IMR-90 (cell line): ENCODE measurements around the gene SNTG2. TPM values are rescaled to one million over a fixed set of nuclear protein-coding genes. Genes with fewer than 3 reads are reported as not detected.

Source experiments
- ATAC-seq: fragments of 200-7000 bp; cut with Tn5 transposase; 2 replicates; pipeline ENCODE4 v1.9.1; 2020; ENCODE audit warnings: low read depth, mild to moderate bottlenecking, moderate library complexity
- BruUV-seq: library from RNA; stranded (reverse); fragments of 400-500 nt; replicated peaks from 2 replicates; lab custom pipeline; 2021; lab: Mats Ljungman, UMichigan
- CTCF ChIA-PET: fragments of 300-600 bp; formaldehyde crosslinking; extraction: SDS; loops from one replicate; lab custom pipeline; 2021; ENCODE audit warnings: antibody characterized with exemption; lab: Yijun Ruan, JAX
- POLR2A ChIA-PET: fragments of 300-600 bp; sonication (Branson Sonifier 250); formaldehyde crosslinking; loops from one replicate; lab custom pipeline; 2022; ENCODE audit warnings: antibody characterized with exemption; ENCODE audit not compliant: unreplicated experiment; lab: Charles Lee
- DNase-seq: peaks from one replicate; pipeline ENCODE4 v3.0.0; 2013
- H2AFZ ChIP-seq: replicated peaks from 2 replicates; pipeline ENCODE3; 2013; ENCODE audit warnings: low read length, mild to moderate bottlenecking; ENCODE audit not compliant: poor library complexity
- H2AK5ac ChIP-seq: 2 replicates; pipeline ENCODE4 v1.6.1; 2013; ENCODE audit warnings: low read depth, low read length, inconsistent platforms
- H2AK9ac ChIP-seq: replicated peaks from 2 replicates; pipeline ENCODE3; 2013; ENCODE audit warnings: mild to moderate bottlenecking, low read depth, low read length, moderate library complexity; ENCODE audit not compliant: poor library complexity
- H2BK120ac ChIP-seq: 2 replicates; pipeline ENCODE4 v1.6.1; 2013; ENCODE audit warnings: low read depth, low read length, inconsistent platforms
- H2BK15ac ChIP-seq: 3 replicates; pipeline ENCODE4 v1.6.1; 2013; ENCODE audit warnings: low read depth, low read length, inconsistent platforms
- H2BK20ac ChIP-seq: 2 replicates; pipeline ENCODE4 v1.6.1; 2013; ENCODE audit warnings: low read depth, mild to moderate bottlenecking, inconsistent platforms, low read length, moderate library complexity
- H2BK5ac ChIP-seq: 2 replicates; pipeline ENCODE4 v1.6.1; 2013; ENCODE audit warnings: mild to moderate bottlenecking, low read depth, low read length, inconsistent platforms; ENCODE audit not compliant: poor library complexity, severe bottlenecking
- H3K14ac ChIP-seq: replicated peaks from 2 replicates; pipeline ENCODE4 v1.6.1; 2013; ENCODE audit warnings: low read depth, low read length, inconsistent platforms
- H3K18ac ChIP-seq: 2 replicates; pipeline ENCODE4 v1.6.1; 2013; ENCODE audit warnings: low read depth, low read length, control low read depth
- H3K23ac ChIP-seq: 2 replicates; pipeline ENCODE4 v1.6.1; 2013; ENCODE audit warnings: low read depth, low read length, inconsistent platforms
- H3K27ac ChIP-seq: 2 replicates; pipeline ENCODE4 v1.5.1; 2013; ENCODE audit warnings: mild to moderate bottlenecking, control low read depth, low read length; ENCODE audit not compliant: insufficient read depth
- H3K27me3 ChIP-seq: 2 replicates; pipeline ENCODE4 v1.6.1; 2013; ENCODE audit warnings: low read length; ENCODE audit not compliant: control insufficient read depth, insufficient read depth
- H3K36me3 ChIP-seq: 2 replicates; pipeline ENCODE4 v1.6.1; 2013; ENCODE audit warnings: low read length, mixed read lengths; ENCODE audit not compliant: control insufficient read depth, insufficient read depth
- H3K4ac ChIP-seq: 2 replicates; pipeline ENCODE4 v1.6.1; 2013; ENCODE audit warnings: low read depth, low read length, inconsistent platforms
- H3K4me1 ChIP-seq: 2 replicates; pipeline ENCODE4 v1.6.1; 2013; ENCODE audit warnings: low read length, mixed read lengths; ENCODE audit not compliant: control insufficient read depth, insufficient read depth
- H3K4me2 ChIP-seq: 2 replicates; pipeline ENCODE4 v1.6.1; 2013; ENCODE audit warnings: low read depth, mild to moderate bottlenecking, control low read depth, low read length, moderate library complexity
- H3K4me3 ChIP-seq: 2 replicates; pipeline ENCODE4 v1.5.1; 2013; ENCODE audit warnings: low read depth, mild to moderate bottlenecking, control low read depth, low read length, moderate library complexity; ENCODE audit not compliant: insufficient read depth
- H3K56ac ChIP-seq: 2 replicates; pipeline ENCODE4 v1.6.1; 2013; ENCODE audit warnings: low read length, inconsistent platforms; ENCODE audit not compliant: insufficient read depth; ENCODE audit errors: extremely low read depth
- H3K79me1 ChIP-seq, 2 experiments: 2 replicates each; pipeline ENCODE4 v1.6.1; 2013; ENCODE audit warnings: low read length in 2 of 2, inconsistent platforms in 1 of 2, low read depth in 1 of 2
- H3K9ac ChIP-seq: 2 replicates; pipeline ENCODE4 v1.6.1; 2013; ENCODE audit warnings: low read depth, low read length, control low read depth
- H3K9me1 ChIP-seq: 2 replicates; pipeline ENCODE4 v1.6.1; 2013; ENCODE audit warnings: low read length, inconsistent platforms; ENCODE audit not compliant: insufficient read depth
- H3K9me3 ChIP-seq: 2 replicates; pipeline ENCODE4 v1.6.1; 2013; ENCODE audit warnings: low read length; ENCODE audit not compliant: control insufficient read depth, insufficient read depth
- H4K20me1 ChIP-seq: 2 replicates; pipeline ENCODE4 v1.6.1; 2013; ENCODE audit warnings: low read length, inconsistent platforms; ENCODE audit not compliant: insufficient read depth
- H4K5ac ChIP-seq: 2 replicates; pipeline ENCODE4 v1.6.1; 2013; ENCODE audit warnings: mild to moderate bottlenecking, low read depth, low read length, control low read depth
- H4K8ac ChIP-seq, 2 experiments: 2 replicates each; pipeline ENCODE4 v1.6.1; 2013; ENCODE audit warnings: low read depth in 2 of 2, low read length in 2 of 2, control low read depth in 1 of 2, inconsistent platforms in 1 of 2
- H4K91ac ChIP-seq: 2 replicates; pipeline ENCODE4 v1.6.1; 2013; ENCODE audit warnings: low read depth, low read length, inconsistent platforms; ENCODE audit not compliant: insufficient read depth
- BHLHE40 ChIP-seq: fragments of 150-350 bp; IDR thresholded peaks from 2 replicates; pipeline ENCODE4 v1.6.1; 2016; ENCODE audit warnings: mild to moderate bottlenecking, low read depth, low read length
- CEBPB ChIP-seq: IDR thresholded peaks from 2 replicates; pipeline ENCODE4 v1.6.1; 2012; ENCODE audit warnings: low read depth, low read length, improper control_type of control experiment
- CHD1 ChIP-seq: IDR thresholded peaks from 2 replicates; pipeline ENCODE4 v1.6.1; 2012; ENCODE audit warnings: low read depth, low read length, improper control_type of control experiment
- CTCF ChIP-seq: conservative IDR thresholded peaks from 2 replicates; pipeline ENCODE4 v1.5.1; 2012; ENCODE audit warnings: mild to moderate bottlenecking, low read depth, low read length, improper control_type of control experiment
- ELK1 ChIP-seq: fragments of 150-350 bp; IDR thresholded peaks from 2 replicates; pipeline ENCODE4 v1.6.1; 2016; ENCODE audit warnings: low read depth, mild to moderate bottlenecking, low read length, moderate library complexity, borderline replicate concordance
- FOS ChIP-seq: fragments of 150-350 bp; IDR thresholded peaks from 2 replicates; pipeline ENCODE4 v1.6.1; 2016; ENCODE audit warnings: low read depth, low read length
- MAFK ChIP-seq: IDR thresholded peaks from 2 replicates; pipeline ENCODE4 v1.6.1; 2012; ENCODE audit warnings: low read depth, low read length, improper control_type of control experiment
- MAZ ChIP-seq: IDR thresholded peaks from 2 replicates; pipeline ENCODE4 v1.6.1; 2012; ENCODE audit warnings: low read depth, mild to moderate bottlenecking, low read length, improper control_type of control experiment, moderate library complexity, borderline replicate concordance
- MXI1 ChIP-seq: IDR thresholded peaks from 2 replicates; pipeline ENCODE4 v1.6.1; 2012; ENCODE audit warnings: low read depth, mild to moderate bottlenecking, low read length, moderate library complexity, borderline replicate concordance
- NFE2L2 ChIP-seq: fragments of 150-350 bp; IDR thresholded peaks from 2 replicates; pipeline ENCODE4 v1.6.1; 2016; ENCODE audit warnings: low read depth, mild to moderate bottlenecking, low read length
- POLR2A ChIP-seq: IDR thresholded peaks from 2 replicates; pipeline ENCODE4 v1.6.1; 2012; ENCODE audit warnings: mild to moderate bottlenecking, low read depth, low read length
- RAD21 ChIP-seq: IDR thresholded peaks from 2 replicates; pipeline ENCODE4 v1.6.1; 2012; ENCODE audit warnings: low read length, improper control_type of control experiment
- RCOR1 ChIP-seq: IDR thresholded peaks from 2 replicates; pipeline ENCODE4 v1.6.1; 2012; ENCODE audit warnings: mild to moderate bottlenecking, low read length, improper control_type of control experiment; ENCODE audit not compliant: insufficient replicate concordance
- RFX5 ChIP-seq: IDR thresholded peaks from 2 replicates; pipeline ENCODE4 v1.8.0; 2012; ENCODE audit warnings: low read depth, mild to moderate bottlenecking, low read length, moderate library complexity
- SMC3 ChIP-seq: fragments of 150-350 bp; IDR thresholded peaks from 2 replicates; pipeline ENCODE4 v1.6.1; 2016; ENCODE audit warnings: low read depth, mild to moderate bottlenecking, antibody characterized with exemption, low read length, moderate library complexity
- WGBS, 2 experiments: methylation state at CpG; one replicate each; pipeline versions ENCODE4 v1.1.5 to v1.1.7; 2013; ENCODE audit warnings: missing lambda C conversion rate in 2 of 2; ENCODE audit not compliant: insufficient read length in 1 of 2; ENCODE audit errors: extremely low coverage in 2 of 2; 5-methylcytosine and 5-hydroxymethylcytosine counted together
- dilution Hi-C: fragments of 300-500 bp; cut with HindIII; formaldehyde crosslinking; loops from one replicate; pipeline ENCODE4 v1.14.3; 2018; ENCODE audit warnings: low sequenced_read_pairs; ENCODE audit not compliant: unreplicated experiment
- in situ Hi-C: fragments of 300-500 bp; cut with MboI; formaldehyde crosslinking; loops from 3 replicates; pipeline ENCODE4 v1.14.3; 2019; ENCODE audit warnings: low sequenced_read_pairs, inconsistent platforms, mixed read lengths
- intact Hi-C: fragments of 100-400 bp; cut with micrococcal nuclease; formaldehyde crosslinking; loops from 2 replicates; pipeline ENCODE4 v1.10.0; 2022
- polyA plus RNA-seq, 3 experiments: library from polyadenylated mRNA; depleted of rRNA; stranded (reverse); fragments of >200 nt; gene quantifications; 2 replicates each; pipeline ENCODE4 v1.2.3, GENCODE V29; 2012; ENCODE audit warnings: low replicate concordance in 1 of 3
- total RNA-seq: library from RNA; depleted of rRNA; stranded (reverse); fragments of >200 nt; gene quantifications from 2 replicates; pipeline ENCODE4 v1.2.3, GENCODE V29; 2012
- TF ChIP-seq, protein P1 (sequence below): fragments of 150-350 bp; IDR thresholded peaks from 2 replicates; pipeline ENCODE4 v1.6.1; 2017; ENCODE audit warnings: mild to moderate bottlenecking, antibody characterized with exemption, low read length, low read depth

The SNTG2 gene
- total and polyA plus RNA-seq, 2 of the 4 experiments (the other 2 are of a cell fraction), result under 0.01 to 0.17 TPM

- CTCF ChIA-PET, result no interaction called here
- H3K27ac ChIP-seq, result no peak overlapping the region
Measured at GRCh38 chr2:926896-927295, 23.8 kb upstream of the SNTG2 start.

More at GRCh38 chr2:926896-927295, 23.8 kb upstream of the SNTG2 start:
- Histone ChIP-seq H2AFZ (no peak overlapping the region), H4K5ac (no peak overlapping the region), H3K23ac (no peak overlapping the region), H3K56ac (no peak overlapping the region), H2BK120ac (no peak overlapping the region), H3K4me2 (no peak overlapping the region), H4K91ac (no peak overlapping the region), H3K9me1 (no peaks in the 10 kb centered on the region), H4K20me1 (no peaks in the 10 kb centered on the region), H2BK15ac (no peak overlapping the region), H3K36me3 (no peaks in the 10 kb centered on the region), H3K4me1 (no peaks in the 10 kb centered on the region), H2AK5ac (no peak overlapping the region), H2BK5ac (no peak overlapping the region), H2AK9ac (no peak overlapping the region), H3K14ac (no peak overlapping the region), H4K8ac (no peak overlapping the region), H3K9ac (no peak overlapping the region), H3K9me3 (peaks cover 15% of the 10 kb centered on the region), H3K4me3 (no peak overlapping the region), H3K18ac (no peak overlapping the region), H2BK20ac (no peak overlapping the region), H3K4ac (no peak overlapping the region), H3K27me3 (no peaks in the 10 kb centered on the region), H3K79me1 (no peaks in the 10 kb centered on the region)
- no peak for TF ChIP-seq RFX5
- TF ChIP-seq CHD1, result no peak
- no peak for TF ChIP-seq SMC3
- TF ChIP-seq BHLHE40, result no peak
- no peak for TF ChIP-seq ELK1
- TF ChIP-seq CTCF, result no peak
- no peak for TF ChIP-seq RAD21
- TF ChIP-seq POLR2A, result no peak
- no peak for TF ChIP-seq MAZ
- no peak for TF ChIP-seq RCOR1
- no peak for TF ChIP-seq NFE2L2
- TF ChIP-seq CEBPB, result no peak
- no peak for TF ChIP-seq FOS
- no peak for TF ChIP-seq MXI1
- TF ChIP-seq MAFK, result no peak
- TF ChIP-seq, protein P1, sequence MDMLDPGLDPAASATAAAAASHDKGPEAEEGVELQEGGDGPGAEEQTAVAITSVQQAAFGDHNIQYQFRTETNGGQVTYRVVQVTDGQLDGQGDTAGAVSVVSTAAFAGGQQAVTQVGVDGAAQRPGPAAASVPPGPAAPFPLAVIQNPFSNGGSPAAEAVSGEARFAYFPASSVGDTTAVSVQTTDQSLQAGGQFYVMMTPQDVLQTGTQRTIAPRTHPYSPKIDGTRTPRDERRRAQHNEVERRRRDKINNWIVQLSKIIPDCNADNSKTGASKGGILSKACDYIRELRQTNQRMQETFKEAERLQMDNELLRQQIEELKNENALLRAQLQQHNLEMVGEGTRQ, result no peak
- in situ Hi-C loops, result loop anchor here (25.0 kb wide), 1 partner anchor 910 kb away; no protein-coding TSS in a partner anchor
- WGBS, 2 experiments, result 74% methylated on average over 5 of the region's 9 CpGs; no CpG with 5 or more reads in 1 of the 2 experiments
- ATAC-seq (no peak), DNase-seq (no peak)
- POLR2A ChIA-PET, result no interaction called here
- dilution Hi-C loops, result no loop called here
- intact Hi-C loops, result no loop called here
- BruUV-seq, result no TSS peak
